ENCODE data around the gene MAT2B.

Gene MAT2B

GRCh38 chr5:163563112-163563511, 57.7 kb downstream of the MAT2B start:
- no peak for DNase-seq

GRCh38 chr5:163563880-163564279, 58.5 kb downstream of the MAT2B start:
- DNase-seq = no peak

GRCh38 chr5:163564321-163564938, 59.0 kb downstream of the MAT2B start:
- peak; percentile 52 for DNase-seq

- no peak for DNase-seq
These were observed 60.1 kb downstream of the MAT2B start for GRCh38 chr5:163565492-163565891.

GRCh38 chr5:163565931-163566608, 60.7 kb downstream of the MAT2B start:
- DNase-seq = peak; percentile 11

- DNase-seq = no peak
These were observed 61.3 kb downstream of the MAT2B start for GRCh38 chr5:163566678-163567077.

- no peak for DNase-seq
These were observed 62.4 kb downstream of the MAT2B start for GRCh38 chr5:163567811-163568210.

Data from activated gamma-delta T cell treated with Interleukin-2 at 50 U/mL for 16 hours (primary cell).